C4-2B (cell line): Measurements from ENCODE around the gene LRRC4C.

Experiments used
- ZFX ChIP-seq: fragments of 450-650 bp; IDR thresholded peaks from 2 replicates; pipeline ENCODE4 v1.6.1; 2017
- TF ChIP-seq, protein P1 (sequence below): fragments of 450-650 bp; conservative IDR thresholded peaks from 2 replicates; pipeline ENCODE4 v1.5.1; 2017; ENCODE audit warnings: mild to moderate bottlenecking

DNA sequence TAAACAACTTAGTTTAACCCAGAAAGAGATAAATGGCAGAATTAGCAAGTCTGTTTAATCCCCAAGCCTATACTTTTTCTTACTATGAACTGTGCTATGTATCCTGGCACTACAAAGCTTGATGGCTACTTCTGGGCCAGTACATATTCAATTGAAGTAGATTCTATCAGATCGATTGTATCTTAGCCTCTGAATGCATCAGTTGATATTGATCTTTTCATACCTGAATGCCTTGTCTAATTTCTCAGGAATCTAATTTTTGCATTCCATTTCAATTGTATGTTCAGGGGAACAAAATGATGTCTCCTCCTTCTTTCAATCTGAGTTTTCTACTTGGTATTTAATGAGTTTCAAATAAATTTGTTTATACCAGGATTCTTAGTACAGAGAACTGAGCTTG lies 1137.9 kb downstream of the LRRC4C start:
- TF ChIP-seq, protein P1, sequence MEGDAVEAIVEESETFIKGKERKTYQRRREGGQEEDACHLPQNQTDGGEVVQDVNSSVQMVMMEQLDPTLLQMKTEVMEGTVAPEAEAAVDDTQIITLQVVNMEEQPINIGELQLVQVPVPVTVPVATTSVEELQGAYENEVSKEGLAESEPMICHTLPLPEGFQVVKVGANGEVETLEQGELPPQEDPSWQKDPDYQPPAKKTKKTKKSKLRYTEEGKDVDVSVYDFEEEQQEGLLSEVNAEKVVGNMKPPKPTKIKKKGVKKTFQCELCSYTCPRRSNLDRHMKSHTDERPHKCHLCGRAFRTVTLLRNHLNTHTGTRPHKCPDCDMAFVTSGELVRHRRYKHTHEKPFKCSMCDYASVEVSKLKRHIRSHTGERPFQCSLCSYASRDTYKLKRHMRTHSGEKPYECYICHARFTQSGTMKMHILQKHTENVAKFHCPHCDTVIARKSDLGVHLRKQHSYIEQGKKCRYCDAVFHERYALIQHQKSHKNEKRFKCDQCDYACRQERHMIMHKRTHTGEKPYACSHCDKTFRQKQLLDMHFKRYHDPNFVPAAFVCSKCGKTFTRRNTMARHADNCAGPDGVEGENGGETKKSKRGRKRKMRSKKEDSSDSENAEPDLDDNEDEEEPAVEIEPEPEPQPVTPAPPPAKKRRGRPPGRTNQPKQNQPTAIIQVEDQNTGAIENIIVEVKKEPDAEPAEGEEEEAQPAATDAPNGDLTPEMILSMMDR: no peak
- no peak for TF ChIP-seq ZFX
